COLO668 (cell line): Measurements from ENCODE around the gene WSCD2.

Source experiments
- DNase-seq: peaks from one replicate; lab custom pipeline; 2025; ENCODE audit not compliant: unreplicated experiment; lab: John Stamatoyannopoulos, UW

Gene WSCD2

DNA sequence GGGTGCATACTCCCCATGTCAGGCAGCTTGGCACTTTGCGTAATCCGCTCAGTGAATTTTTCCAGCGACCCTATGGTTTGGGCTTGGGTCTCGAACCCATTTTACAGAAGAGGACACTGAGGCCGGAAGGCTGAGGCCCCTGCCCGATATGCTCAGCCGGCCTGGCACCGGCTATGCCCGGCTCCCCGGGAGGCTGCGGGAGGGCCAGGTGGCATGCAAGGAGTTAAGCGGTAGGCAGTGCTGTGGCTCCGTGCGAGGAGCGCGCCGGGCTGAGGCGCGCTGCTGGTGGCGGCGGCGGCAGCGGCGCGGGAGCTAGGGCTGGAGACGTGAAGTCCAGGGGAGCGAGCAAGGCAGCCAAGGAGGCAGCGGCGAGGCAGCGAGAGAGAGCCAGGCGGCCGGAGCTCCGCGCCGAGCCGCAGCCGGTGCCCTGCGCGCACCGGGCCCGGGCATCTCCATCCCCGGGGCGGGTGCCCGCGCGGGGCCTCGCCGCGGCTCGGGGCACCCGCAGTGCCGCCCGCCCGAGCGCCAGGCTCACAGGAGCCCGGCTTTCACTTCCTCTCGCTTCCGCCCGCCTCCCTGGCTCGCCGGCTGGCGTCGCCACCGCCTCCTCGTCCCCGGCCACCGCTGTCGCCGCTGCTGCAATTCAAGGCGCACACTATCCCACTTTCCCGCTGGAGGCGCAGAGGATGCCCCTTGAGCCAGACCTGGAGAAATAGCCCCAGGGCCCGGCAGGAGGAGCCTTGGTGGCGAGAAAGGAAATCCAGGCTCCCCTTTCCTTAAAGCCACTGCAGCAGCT lies at the start of gene WSCD2:
TSS of gene WSCD2 (plus strand) at position 272 of the 796 bp plus-strand sequence. CDS start 66,545 bp downstream, outside the sequence.
- DNase-seq: peak; percentile 55

DNA sequence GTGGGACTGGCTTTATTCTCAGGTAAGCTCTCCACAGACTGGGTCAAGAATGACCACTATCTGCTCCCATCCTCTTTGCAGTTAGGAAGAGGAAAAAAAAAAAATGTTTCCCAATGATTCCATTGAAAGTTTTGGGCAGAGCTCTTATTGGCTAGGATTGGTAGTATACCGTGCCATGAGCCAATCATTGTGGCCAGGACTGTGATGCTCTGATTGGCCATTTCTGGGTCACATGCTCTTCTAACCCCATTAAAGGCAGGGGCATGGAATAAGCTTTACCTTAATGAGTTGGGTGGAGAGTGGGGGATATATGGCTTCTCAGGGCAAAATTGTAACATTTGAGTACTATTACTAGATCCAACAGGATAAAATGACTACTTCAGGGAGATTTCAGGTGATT lies 49.4 kb upstream of the WSCD2 start:
- DNase-seq: no peak

- peak; percentile 18 for DNase-seq
Measured at GRCh38 chr12:108080363-108080762, 48.7 kb upstream of the WSCD2 start.

GRCh38 chr12:108082485-108082884 lies 46.6 kb upstream of the WSCD2 start:
- DNase-seq: no peak

DNA sequence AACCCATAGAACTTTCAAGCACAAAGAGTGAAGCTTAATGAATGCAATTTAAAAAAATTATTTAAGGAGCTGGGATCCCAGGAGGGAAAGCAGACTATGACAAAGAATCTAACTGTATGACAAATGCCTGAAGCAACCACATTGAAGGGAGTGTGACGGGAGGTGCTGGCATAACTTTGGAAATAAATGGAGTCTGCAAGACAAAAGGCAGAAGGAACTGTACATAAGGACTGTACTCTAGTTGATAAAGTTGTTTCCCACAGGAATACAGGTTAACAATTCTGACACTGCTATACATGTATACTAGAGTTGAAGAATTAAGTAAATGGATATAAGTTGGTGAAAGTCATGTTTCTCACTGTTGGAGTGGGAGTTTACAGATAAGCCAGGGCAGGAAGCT lies 41.2 kb upstream of the WSCD2 start:
- no peak for DNase-seq

- no peak for DNase-seq
Measured at GRCh38 chr12:108090107-108090899, 38.8 kb upstream of the WSCD2 start.

DNA sequence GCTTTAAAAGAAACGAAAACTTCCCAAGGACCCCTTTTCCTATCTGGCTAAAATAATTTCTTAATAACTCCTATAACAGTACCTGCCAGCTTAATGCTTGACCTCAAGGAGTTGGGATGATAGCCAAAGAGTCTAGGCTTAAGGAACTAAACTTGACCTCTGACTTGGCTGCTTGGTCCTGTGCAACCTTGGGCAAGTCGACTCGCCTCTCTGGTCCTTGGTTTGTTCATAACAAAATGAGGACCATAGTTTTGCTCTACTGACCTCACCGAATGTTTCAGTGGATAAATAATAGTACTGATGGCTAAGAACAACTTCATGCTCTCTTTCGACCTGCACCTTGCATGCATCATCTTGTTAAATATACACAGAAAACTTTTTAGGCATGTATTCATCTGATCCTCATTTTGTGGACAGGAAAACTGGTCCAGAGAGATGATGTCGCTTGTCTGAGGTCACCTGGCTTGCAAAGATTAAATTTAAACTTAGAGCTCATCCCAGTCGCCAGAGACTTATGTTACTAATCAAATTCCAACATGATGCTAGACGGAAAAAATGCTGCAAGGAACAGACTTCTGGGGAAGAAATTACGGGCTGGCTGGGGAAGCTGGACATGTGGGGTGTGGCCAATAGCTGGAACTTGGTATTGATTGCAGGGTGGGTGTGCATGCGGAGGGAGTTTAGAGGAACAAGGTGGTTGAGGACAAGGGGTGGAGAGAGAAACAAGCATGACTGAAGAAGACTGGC lies 38.0 kb upstream of the WSCD2 start:
- no peak for DNase-seq

GRCh38 chr12:108091679-108092051 lies 37.4 kb upstream of the WSCD2 start:
- DNase-seq: no peak

GRCh38 chr12:108093209-108093608 lies 35.9 kb upstream of the WSCD2 start:
- no peak for DNase-seq

- no peak for DNase-seq
Measured at GRCh38 chr12:108094056-108094649, 34.9 kb upstream of the WSCD2 start.

DNA sequence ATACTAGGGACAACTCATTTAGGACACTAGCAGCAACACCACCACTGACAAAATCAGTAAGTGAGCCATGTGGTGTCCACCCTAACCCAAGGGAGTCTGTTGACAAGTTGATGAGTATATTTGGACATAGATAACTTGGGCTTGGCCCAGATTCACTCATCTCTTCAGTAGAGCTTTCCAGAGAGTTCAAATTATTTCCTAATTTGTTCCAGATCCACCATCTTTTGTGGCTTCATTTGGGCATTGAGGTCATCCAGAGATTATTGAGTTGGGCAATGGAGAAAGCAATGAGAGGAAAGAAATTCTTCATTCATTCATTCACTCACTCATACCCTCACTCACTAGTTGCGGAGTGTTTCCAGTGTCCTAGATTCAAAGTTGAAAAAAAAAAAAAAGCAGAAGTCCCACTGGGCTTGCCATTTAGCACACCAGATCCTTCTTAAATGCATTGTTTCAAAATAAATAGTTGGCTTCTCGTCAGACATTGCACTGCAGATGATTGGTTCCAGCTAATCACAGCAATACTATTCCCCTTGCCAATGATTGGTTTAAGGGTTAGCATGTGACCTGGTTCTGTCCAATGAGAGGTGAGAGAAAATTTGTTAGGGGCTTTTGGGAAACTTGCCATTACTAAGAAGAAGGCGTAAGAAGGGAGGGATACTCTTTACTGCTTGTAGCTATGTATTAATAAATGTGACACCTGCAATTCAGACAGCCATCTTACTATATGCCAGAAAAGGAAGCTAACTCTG lies 31.8 kb upstream of the WSCD2 start:
- no peak for DNase-seq

DNA sequence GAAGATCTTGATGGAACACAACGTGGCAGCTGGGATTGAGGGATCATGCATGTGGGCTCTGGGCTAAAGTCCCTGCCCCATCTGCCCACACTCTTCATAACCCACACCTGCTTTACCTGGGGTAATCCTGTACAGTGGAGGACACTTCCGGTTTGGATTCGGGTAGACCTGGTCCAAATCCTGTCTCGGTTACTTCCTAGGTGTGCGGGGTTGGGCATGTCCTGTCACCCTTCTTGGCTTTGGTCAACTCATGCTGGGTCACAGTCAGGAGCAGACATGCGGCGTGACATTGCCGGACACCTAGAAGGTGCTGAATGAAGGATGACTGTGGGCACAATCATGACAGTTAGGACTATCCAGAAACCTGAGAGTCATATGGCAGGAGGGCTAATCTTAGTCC lies 30.7 kb upstream of the WSCD2 start:
- DNase-seq: no peak

- DNase-seq: no peak
Measured at GRCh38 chr12:108099073-108099472, 30.0 kb upstream of the WSCD2 start.

- no peak for DNase-seq
Measured at GRCh38 chr12:108099778-108100489, 29.2 kb upstream of the WSCD2 start.

DNA sequence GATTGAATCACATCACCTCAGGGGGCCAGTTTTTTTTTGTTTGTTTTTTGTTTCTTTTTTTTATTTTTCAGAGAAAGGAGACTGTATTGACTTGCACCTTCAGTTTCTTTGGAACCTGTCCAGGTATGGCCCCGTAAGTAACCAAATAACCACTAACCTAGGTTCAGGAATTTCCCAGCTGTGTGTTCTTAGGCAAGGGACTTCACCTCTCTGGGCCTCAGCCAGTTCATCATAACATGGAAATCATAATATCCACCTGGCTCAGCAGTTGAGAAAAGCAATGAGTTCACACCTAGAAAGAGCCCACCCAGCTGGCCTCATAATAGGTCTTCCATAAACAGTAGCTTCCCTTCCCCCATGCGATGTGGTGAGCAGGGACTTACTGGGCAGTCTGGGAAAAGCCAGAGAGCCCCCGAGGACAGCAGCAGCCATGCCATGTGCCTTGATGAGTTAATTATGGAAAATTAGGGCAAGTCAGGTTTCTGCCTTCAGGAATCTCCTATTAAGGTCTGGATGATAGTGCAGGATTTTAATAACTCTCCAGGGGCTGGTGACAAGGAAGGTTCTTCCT lies 27.4 kb upstream of the WSCD2 start:
- DNase-seq: no peak

- no peak for DNase-seq
Measured at GRCh38 chr12:108102363-108102762, 26.7 kb upstream of the WSCD2 start.

DNA sequence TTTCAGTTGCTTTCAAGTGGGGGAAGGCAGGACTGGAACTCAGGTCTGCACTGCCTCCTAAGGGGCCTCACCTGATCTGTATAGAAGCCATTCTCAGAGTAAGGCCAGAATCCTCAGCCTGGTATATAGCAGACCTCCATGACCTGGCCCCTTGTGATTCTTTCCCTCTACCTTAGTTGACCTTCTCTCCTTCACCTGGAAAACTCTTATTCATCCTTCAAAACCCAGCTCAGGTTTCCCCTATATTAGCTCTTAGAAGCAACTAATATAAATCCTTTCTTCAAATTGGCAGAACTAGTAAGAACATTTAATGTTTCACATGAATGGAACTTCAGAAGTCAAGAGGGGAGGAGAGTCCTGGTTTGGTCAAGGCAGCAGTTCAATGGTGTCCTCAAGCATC lies 26.0 kb upstream of the WSCD2 start:
- DNase-seq: no peak

DNA sequence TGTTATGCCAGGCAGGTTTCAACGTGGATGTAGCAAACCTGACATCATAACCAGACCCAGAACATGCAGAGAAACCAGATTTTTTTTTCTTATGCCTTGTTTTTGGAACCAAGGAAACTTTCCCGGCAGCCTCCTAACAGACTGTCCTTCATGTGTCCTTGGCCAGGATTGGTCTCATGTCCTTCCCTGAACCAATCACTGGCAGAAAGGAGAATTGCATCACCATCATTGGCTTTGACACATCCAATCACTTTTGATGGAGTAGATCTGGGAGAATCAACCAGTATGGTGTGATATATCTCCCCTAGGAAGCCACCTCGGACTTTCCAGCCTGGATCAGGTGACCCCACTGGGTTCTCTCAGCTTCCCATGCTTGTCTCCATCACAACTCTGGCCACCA lies 25.6 kb upstream of the WSCD2 start:
- no peak for DNase-seq

DNA sequence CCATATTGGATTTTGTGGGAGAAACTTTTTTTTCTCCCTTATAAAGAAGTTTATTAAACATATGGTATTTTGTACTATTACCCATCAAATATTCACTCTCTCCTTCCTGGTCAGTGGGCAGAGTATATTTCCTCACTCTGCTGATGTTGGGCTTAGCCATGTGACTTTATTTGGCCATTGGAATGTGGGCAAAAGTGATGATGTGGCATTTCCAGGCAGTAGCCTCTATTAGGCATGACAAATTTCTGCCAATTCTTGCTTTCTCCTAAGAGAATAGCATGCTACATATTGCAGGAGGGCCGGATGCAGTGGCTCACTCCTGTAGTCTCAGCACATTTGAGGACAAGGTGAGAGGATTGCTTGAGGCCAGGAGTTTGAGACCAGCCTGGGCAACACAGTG lies 24.4 kb upstream of the WSCD2 start:
- DNase-seq: no peak

GRCh38 chr12:108106599-108106998 lies 22.5 kb upstream of the WSCD2 start:
- no peak for DNase-seq
